Mesodermal cell (in vitro differentiated cells): ENCODE results near the gene MON1A.
A peak's percentile ranks its signal among the peaks of the same experiment; 100 is the strongest.
"Not testable (repeated sequence)": the region's sequence is repeated elsewhere in the genome, so short reads cannot be mapped to it uniquely, and the experiment has no call there.

ENCODE experiments used
- H3K27ac ChIP-seq: 2 replicates; pipeline ENCODE4 v1.7.0; 2013; ENCODE audit warnings: mild to moderate bottlenecking, low read depth, low read length, moderate library complexity; ENCODE audit not compliant: severe bottlenecking
- H3K36me3 ChIP-seq: 2 replicates; pipeline ENCODE4 v1.7.1; 2013; ENCODE audit warnings: mild to moderate bottlenecking, low read length, moderate library complexity; ENCODE audit not compliant: control insufficient read depth, insufficient read depth
- H3K4me1 ChIP-seq: one replicate; pipeline ENCODE4 v1.7.1; 2013; ENCODE audit warnings: mild to moderate bottlenecking, low read length; ENCODE audit not compliant: insufficient read depth, control insufficient read depth, poor library complexity, severe bottlenecking
- H3K4me3 ChIP-seq: 2 replicates; pipeline ENCODE4 v1.7.0; 2013; ENCODE audit warnings: low read length, control low read depth, mild to moderate bottlenecking; ENCODE audit not compliant: insufficient read depth, poor library complexity, severe bottlenecking; ENCODE audit errors: extremely low read depth
- H3K9me3 ChIP-seq: 2 replicates; pipeline ENCODE4 v1.7.1; 2013; ENCODE audit warnings: mild to moderate bottlenecking, low read length, moderate library complexity; ENCODE audit not compliant: control insufficient read depth
- WGBS, 2 experiments: methylation state at CpG; one replicate each; pipeline ENCODE4 v1.1.5; 2013; ENCODE audit warnings: missing lambda C conversion rate in 2 of 2; ENCODE audit not compliant: insufficient coverage in 2 of 2; 5-methylcytosine and 5-hydroxymethylcytosine counted together

MON1A gene

DNA sequence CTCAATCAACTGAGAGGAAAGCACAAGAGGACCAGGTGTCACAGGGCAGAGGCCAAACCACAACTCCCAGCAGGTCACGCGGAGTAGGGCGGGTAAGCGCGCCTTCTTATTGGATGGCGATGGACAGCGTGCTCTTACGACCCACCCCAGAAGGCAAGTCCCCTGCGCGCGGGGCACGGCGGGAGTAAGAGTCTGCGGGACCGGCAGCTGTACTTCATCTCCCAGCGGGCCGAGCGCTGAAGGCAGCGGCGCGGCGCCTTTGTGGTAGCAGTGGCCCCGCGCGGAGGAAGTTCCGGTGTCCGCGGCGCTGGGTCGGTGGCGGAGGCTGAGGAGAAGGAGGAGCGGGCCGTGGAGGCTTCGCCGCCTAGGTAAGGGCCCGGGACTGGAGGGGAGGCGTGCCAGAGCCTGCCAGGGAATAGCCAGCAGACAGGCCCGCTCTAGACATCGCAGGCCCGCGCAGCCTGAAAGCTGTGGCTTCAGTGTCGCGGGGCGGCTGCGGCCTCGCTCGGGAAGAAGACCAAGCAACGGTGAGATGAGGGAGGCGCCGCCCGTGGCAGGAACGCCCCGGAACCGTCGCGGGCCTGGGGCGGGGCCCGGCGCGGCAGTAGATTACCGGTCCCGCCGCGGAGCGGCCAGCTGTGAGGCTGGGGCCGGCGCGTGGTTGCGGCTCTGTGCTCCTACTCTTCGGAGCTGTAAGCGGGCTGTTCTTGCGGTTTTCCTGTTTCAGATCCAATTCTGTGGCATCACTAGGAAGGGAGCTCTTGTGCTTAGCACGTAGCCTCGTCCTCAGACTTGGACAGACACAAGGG is 10.5 kb upstream of the MON1A start, which contains the start of gene RBM6:
Gene RBM6, plus strand, starts transcription at position 293 of the 809 bp plus-strand sequence. CDS start 22,492 bp downstream, outside the sequence.
- Histone ChIP-seq H3K9me3 (no peaks in the 10 kb centered on the region), H3K4me3 (peak within 1 kb of the TSS; percentile 79), H3K4me1 (no peaks in the 10 kb centered on the region), H3K36me3 (peaks cover 19% of the 10 kb centered on the region), H3K27ac (peak within 1 kb of the TSS; percentile 93)
- WGBS, 2 experiments: 0 to 1% methylated on average over 64 to 73 of the region's 74 CpGs

GRCh38 chr3:49937090-49937489 is 7.5 kb upstream of the MON1A start:
- Histone ChIP-seq H3K27ac (no peak overlapping the region), H3K4me1 (no peaks in the 10 kb centered on the region), H3K36me3 (peaks cover 2% of the 10 kb centered on the region), H3K9me3 (no peaks in the 10 kb centered on the region), H3K4me3 (no peak overlapping the region)
- WGBS, 2 experiments: 79 to 92% methylated on average over 3 of the region's 3 CpGs

GRCh38 chr3:49932281-49932680 is 2.7 kb upstream of the MON1A start:
- H3K9me3 ChIP-seq, H3K27ac ChIP-seq, H3K4me1 ChIP-seq, H3K4me3 ChIP-seq, H3K36me3 ChIP-seq: not testable (repeated sequence)
- 93 to 96% methylated on average over 10 to 15 of the region's 15 CpGs for WGBS, 2 experiments

GRCh38 chr3:49930922-49931321 is 1.3 kb upstream of the MON1A start:
- Histone ChIP-seq H3K36me3 (peaks cover 5% of the 10 kb centered on the region), H3K4me3 (no peak overlapping the region), H3K4me1 (peaks cover 10% of the 10 kb centered on the region), H3K9me3 (no peaks in the 10 kb centered on the region), H3K27ac (no peak overlapping the region)
- 60% methylated on average over 1 of the region's 1 CpG; no CpG with 5 or more reads in 1 of the 2 experiments for WGBS, 2 experiments

- WGBS, 2 experiments: 77 to 82% methylated on average over 11 to 12 of the region's 16 CpGs
- Histone ChIP-seq H3K4me3 (peak overlapping the region; percentile 74), H3K27ac (no peak overlapping the region), H3K36me3 (peaks cover 5% of the 10 kb centered on the region), H3K9me3 (no peaks in the 10 kb centered on the region), H3K4me1 (peaks cover 10% of the 10 kb centered on the region)
Measured at GRCh38 chr3:49930168-49930690, 618 bp upstream of the MON1A start.

GRCh38 chr3:49928481-49929017 is 1.1 kb downstream of the MON1A start:
- WGBS, 2 experiments: 91 to 100% methylated on average over 2 to 5 of the region's 5 CpGs
- Histone ChIP-seq H3K4me3 (no peak overlapping the region), H3K9me3 (no peaks in the 10 kb centered on the region), H3K27ac (no peak overlapping the region), H3K36me3 (peaks cover 5% of the 10 kb centered on the region), H3K4me1 (peaks cover 14% of the 10 kb centered on the region)

DNA sequence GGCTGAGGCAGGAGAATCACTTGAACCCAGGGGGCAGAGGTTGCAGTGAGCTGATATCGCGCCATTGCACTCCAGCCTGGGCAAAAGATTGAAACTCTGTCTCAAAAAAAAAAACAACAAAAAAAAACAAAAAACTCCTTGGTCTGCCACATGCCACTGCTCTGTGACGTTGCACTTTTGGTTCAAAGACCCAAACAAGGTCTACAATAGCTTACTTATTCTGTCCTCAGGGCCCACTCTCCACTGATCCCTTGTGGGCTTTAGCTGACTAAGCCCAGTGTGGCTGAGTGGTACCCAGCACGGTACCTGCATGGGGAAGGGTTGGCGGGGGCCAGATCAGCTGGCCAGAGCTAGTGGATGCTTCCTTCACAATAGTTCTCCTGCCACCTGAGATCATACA is 1.8 kb downstream of the MON1A start:
- Histone ChIP-seq H3K4me1 (peaks cover 14% of the 10 kb centered on the region), H3K27ac (no peak overlapping the region), H3K4me3 (no peak overlapping the region), H3K9me3 (no peaks in the 10 kb centered on the region), H3K36me3 (peaks cover 5% of the 10 kb centered on the region)
- 99 to 100% methylated on average over 5 of the region's 5 CpGs for WGBS, 2 experiments

- 80 to 94% methylated on average over 2 of the region's 4 CpGs for WGBS, 2 experiments
- H3K4me1 ChIP-seq: peaks cover 14% of the 10 kb centered on the region
- H3K4me3 ChIP-seq: no peak overlapping the region
- peaks cover 5% of the 10 kb centered on the region for H3K36me3 ChIP-seq
- no peak overlapping the region for H3K27ac ChIP-seq
- H3K9me3 ChIP-seq: no peaks in the 10 kb centered on the region
Measured at GRCh38 chr3:49926117-49926728, 3.4 kb downstream of the MON1A start.

- Histone ChIP-seq H3K4me3 (no peak overlapping the region), H3K27ac (no peak overlapping the region), H3K9me3 (no peaks in the 10 kb centered on the region), H3K4me1 (peaks cover 11% of the 10 kb centered on the region), H3K36me3 (peaks cover 5% of the 10 kb centered on the region)
- WGBS, 2 experiments: 63 to 100% methylated on average over 1 to 2 of the region's 2 CpGs
Measured at GRCh38 chr3:49925485-49925884, 4.1 kb downstream of the MON1A start.

GRCh38 chr3:49924683-49925082 is 4.9 kb downstream of the MON1A start:
- H3K9me3 ChIP-seq: no peaks in the 10 kb centered on the region
- H3K36me3 ChIP-seq: peaks cover 5% of the 10 kb centered on the region
- peaks cover 4% of the 10 kb centered on the region for H3K4me1 ChIP-seq
- 80 to 86% methylated on average over 1 of the region's 2 CpGs for WGBS, 2 experiments
- no peak overlapping the region for H3K4me3 ChIP-seq
- no peak overlapping the region for H3K27ac ChIP-seq
